Type B pancreatic cell (in vitro differentiated cells): ENCODE data around the gene GNAI3. TPM values are rescaled to one million over a fixed set of nuclear protein-coding genes. Genes with fewer than 3 reads are reported as not detected.

Source experiments
- DNase-seq: peaks from one replicate; pipeline ENCODE4 v3.0.0; 2021; ENCODE audit warnings: mixed read lengths; ENCODE audit not compliant: unreplicated experiment; ENCODE audit errors: extremely low spot score
- H3K27ac Mint-ChIP-seq: 2 replicates; pipeline ENCODE4 v1.8.0; 2021; ENCODE audit warnings: mild to moderate bottlenecking, mixed read lengths
- H3K27me3 Mint-ChIP-seq: 2 replicates; pipeline ENCODE4 v1.8.0; 2021; ENCODE audit warnings: mixed read lengths
- H3K36me3 Mint-ChIP-seq: 2 replicates; pipeline ENCODE4 v1.8.0; 2021; ENCODE audit warnings: mixed read lengths
- H3K4me1 Mint-ChIP-seq: one replicate; pipeline ENCODE4 v1.8.0; 2021; ENCODE audit warnings: mixed read lengths; ENCODE audit not compliant: unreplicated experiment
- H3K4me3 Mint-ChIP-seq: 2 replicates; pipeline ENCODE4 v1.8.0; 2021; ENCODE audit warnings: mild to moderate bottlenecking, mixed read lengths
- H3K9me3 Mint-ChIP-seq: 2 replicates; pipeline ENCODE4 v1.8.0; 2021; ENCODE audit warnings: mixed read lengths
- total RNA-seq: library from RNA; stranded (reverse); gene quantifications from 2 replicates; pipeline ENCODE4 v1.2.1, GENCODE V29; 2021; ENCODE audit warnings: low replicate concordance
- TF ChIP-seq, protein P1 (sequence below): fragments of 200-600 bp; sonication (generic); conservative IDR thresholded peaks from 2 replicates; pipeline ENCODE4 v1.5.0; 2021; ENCODE audit warnings: antibody characterized with exemption, mild to moderate bottlenecking

Gene GNAI3
- total RNA-seq, 1 donor from 2014 or later: 8.9 TPM

DNA sequence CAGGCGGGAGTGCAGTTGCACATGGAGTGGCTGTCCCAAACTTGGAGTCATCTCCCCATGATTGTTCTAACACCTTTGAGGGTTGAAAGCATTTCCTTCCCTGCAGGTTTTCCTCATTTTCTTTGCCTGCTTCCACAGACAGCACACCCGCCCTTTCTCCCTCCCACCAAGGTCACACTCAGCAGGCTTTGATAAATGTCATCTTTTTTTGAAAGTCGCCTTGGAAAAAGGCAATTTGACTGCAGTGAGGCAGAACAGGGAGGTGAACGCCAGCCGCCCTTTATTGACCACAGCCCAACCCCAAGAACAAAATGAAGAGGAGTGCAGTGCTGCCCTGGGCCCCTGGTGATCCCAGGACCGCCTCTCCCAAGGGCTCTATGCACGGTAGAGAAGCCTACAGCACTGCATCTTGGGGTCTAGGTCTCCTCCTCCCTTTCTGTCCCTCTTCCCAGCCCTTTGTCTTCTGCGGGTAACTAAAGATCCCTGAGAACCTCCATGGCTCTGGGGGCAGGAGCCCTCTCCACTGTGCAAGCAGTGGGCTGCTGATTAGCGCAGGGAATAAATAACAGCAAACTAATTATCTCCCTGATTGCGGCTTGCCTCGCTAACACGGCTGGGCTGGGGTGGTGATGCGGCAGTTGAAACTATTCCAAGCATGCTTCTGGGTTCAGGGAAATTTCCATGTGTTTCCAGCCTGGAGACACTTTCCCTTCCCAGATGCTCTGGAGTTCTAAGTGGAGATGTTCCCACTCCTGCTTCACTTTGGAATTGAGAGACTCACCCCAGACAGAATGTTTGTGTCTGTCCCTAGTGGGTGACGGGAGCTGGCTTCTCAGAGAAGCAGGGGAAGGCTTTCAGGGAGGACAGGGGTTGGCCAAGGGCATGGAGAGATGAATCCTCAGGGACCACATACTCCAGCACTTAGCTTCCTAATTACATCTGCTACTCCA lies 27.1 kb upstream of the GNAI3 start:
- no peak for DNase-seq
- H3K27ac Mint-ChIP-seq: no peak overlapping the region
- no peak overlapping the region for H3K4me3 Mint-ChIP-seq
- no peaks in the 10 kb centered on the region for H3K9me3 Mint-ChIP-seq
- H3K27me3 Mint-ChIP-seq: peaks cover 35% of the 10 kb centered on the region
- TF ChIP-seq, protein P1, sequence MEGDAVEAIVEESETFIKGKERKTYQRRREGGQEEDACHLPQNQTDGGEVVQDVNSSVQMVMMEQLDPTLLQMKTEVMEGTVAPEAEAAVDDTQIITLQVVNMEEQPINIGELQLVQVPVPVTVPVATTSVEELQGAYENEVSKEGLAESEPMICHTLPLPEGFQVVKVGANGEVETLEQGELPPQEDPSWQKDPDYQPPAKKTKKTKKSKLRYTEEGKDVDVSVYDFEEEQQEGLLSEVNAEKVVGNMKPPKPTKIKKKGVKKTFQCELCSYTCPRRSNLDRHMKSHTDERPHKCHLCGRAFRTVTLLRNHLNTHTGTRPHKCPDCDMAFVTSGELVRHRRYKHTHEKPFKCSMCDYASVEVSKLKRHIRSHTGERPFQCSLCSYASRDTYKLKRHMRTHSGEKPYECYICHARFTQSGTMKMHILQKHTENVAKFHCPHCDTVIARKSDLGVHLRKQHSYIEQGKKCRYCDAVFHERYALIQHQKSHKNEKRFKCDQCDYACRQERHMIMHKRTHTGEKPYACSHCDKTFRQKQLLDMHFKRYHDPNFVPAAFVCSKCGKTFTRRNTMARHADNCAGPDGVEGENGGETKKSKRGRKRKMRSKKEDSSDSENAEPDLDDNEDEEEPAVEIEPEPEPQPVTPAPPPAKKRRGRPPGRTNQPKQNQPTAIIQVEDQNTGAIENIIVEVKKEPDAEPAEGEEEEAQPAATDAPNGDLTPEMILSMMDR: no peak
- H3K36me3 Mint-ChIP-seq: no peaks in the 10 kb centered on the region
- H3K4me1 Mint-ChIP-seq: peaks cover 14% of the 10 kb centered on the region

DNA sequence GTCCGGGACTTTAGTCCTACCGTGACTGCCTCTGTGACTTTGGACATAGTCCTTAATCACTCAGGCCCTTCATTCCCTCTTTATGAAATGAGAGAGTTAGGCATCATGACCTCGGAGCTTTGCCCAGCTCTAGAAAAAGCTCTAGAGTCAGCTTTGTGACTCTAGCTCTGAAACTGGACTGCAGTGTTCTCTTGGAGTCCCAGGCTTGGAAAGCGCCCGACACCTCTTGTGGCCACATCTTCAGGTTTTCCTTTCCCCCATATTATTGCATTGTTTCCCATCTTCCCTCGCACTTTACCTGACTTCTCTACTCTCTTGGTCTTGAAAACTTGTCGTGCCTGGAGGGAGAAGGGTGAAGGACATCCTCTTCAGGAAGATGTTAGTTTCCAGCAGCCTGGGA lies 26.4 kb upstream of the GNAI3 start:
- Mint-ChIP-seq H3K27ac (no peak overlapping the region), H3K4me3 (no peak overlapping the region), H3K9me3 (no peaks in the 10 kb centered on the region), H3K4me1 (peaks cover 9% of the 10 kb centered on the region), H3K27me3 (peaks cover 36% of the 10 kb centered on the region), H3K36me3 (no peaks in the 10 kb centered on the region)
- TF ChIP-seq, protein P1: no peak
- no peak for DNase-seq

DNA sequence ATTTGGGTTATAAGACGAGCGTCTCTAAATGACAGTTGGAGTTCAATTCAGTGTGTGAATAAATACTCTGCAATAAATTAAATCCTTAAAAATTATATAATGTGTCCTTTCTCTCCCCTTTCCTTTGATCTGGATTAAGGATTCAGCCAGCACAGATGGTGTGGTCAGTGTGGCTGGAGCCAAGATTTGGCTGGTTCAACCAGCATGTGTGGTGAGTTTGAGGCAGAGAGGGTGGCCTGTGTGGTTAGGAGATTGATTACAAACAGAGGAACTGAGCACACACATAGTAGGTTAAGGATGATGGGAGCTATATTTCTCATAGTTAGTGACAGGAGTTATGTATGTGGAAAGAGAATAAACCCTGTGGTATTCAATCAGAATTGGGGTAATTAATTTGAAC lies 24.7 kb upstream of the GNAI3 start:
- TF ChIP-seq, protein P1: no peak
- H3K4me3 Mint-ChIP-seq: no peak overlapping the region
- DNase-seq: no peak
- H3K36me3 Mint-ChIP-seq: no peaks in the 10 kb centered on the region
- peaks cover 9% of the 10 kb centered on the region for H3K4me1 Mint-ChIP-seq
- no peak overlapping the region for H3K27ac Mint-ChIP-seq
- H3K27me3 Mint-ChIP-seq: peaks cover 42% of the 10 kb centered on the region
- no peaks in the 10 kb centered on the region for H3K9me3 Mint-ChIP-seq

DNA sequence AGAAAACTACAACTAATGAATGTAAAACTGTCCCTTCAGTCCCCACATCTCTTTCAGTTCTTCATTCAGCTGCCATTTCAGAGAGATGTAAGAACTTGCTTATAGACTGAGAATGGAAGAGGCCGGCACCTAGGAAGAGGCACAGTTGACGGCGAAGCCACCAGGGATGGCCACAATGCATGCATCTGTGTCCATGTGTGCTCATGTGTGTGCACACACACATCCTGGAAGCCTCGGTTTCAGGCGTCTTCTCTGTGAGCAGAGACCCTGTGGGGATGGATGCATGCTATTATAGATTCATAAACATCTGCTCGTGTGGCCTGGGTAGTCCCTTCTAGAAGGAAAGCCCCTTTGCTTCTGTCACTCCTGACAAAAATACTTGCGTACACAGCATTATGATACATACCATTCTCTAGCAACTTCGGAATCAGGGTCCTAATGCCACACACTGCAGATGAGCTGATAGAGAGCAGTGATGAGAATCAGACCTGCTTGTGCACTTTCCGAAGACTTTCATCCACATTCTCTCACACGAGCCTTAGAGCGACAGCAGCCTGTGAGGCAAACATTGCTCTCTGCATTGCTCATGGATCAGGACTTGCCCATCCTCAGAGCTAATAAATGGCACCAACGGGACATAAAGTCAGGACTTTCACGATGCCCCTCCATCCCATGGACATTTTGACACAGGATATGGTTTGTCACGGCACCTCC lies 21.2 kb upstream of the GNAI3 start:
- Mint-ChIP-seq H3K4me1 (peaks cover 22% of the 10 kb centered on the region), H3K9me3 (no peaks in the 10 kb centered on the region), H3K4me3 (no peak overlapping the region), H3K27ac (no peak overlapping the region), H3K27me3 (peaks cover 28% of the 10 kb centered on the region), H3K36me3 (no peaks in the 10 kb centered on the region)
- no peak for DNase-seq
- TF ChIP-seq, protein P1: no peak

DNA sequence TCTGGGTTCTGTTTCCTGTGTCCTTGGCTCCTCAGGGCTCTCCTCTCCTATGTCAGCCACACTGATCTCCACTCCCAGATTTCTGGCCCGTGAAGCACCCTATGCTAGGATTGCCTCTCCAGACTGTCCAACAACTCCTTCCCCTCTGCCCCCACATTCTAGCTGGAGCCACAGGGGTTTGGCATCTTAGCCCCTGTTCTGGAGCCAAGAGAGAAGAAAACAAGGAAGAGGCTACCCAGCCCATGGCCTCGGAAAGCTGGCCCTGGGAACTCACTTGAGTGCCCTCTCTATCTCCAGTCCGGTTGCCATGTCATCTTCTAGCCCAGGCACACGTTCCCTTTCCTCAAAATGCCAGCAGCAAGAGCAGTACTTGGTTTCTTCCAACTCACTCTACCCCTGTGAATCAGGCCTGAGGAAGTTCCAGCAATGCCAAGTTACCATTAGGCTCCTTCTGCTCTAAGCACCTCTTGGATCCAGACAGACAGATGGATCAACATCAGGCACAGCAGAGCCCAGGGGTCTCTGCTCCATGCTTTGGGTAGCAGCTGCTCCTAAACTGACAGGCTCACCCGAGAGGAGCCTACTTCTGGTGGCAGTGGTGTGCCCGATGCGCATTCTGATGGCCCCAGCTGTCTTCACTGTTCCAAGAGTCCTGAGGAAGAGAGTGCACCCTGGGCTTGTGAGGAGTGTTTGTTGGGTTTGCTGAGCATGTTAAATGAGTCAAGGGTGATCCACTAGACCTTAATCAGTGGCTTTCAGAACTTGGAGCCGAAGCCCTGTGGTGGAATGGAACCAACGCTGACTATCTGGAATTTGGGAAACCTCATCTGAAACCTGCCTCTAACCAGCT lies 20.3 kb upstream of the GNAI3 start:
- Mint-ChIP-seq H3K36me3 (no peaks in the 10 kb centered on the region), H3K27me3 (peaks cover 20% of the 10 kb centered on the region), H3K27ac (no peak overlapping the region), H3K4me1 (peaks cover 28% of the 10 kb centered on the region), H3K9me3 (no peaks in the 10 kb centered on the region), H3K4me3 (no peak overlapping the region)
- no peak for DNase-seq
- TF ChIP-seq, protein P1: no peak
